PC-9 (cell line): Measurements from ENCODE around the gene BAIAP2L1. TPM values are rescaled to one million over a fixed set of nuclear protein-coding genes. Genes with fewer than 3 reads are reported as not detected.

Experiments
- BruUV-seq: library from RNA; stranded (reverse); fragments of 400-500 nt; replicated peaks from 2 replicates; lab custom pipeline; 2021; lab: Mats Ljungman, UMichigan
- CTCF ChIA-PET: fragments of 300-600 bp; sonication (Branson Sonifier 250); formaldehyde crosslinking; loops from one replicate; lab custom pipeline; 2022; ENCODE audit warnings: antibody characterized with exemption; lab: Charles Lee
- POLR2A ChIA-PET: fragments of 300-600 bp; sonication (Branson Sonifier 250); formaldehyde crosslinking; loops from one replicate; lab custom pipeline; 2022; ENCODE audit warnings: antibody characterized with exemption; ENCODE audit not compliant: unreplicated experiment; lab: Charles Lee
- DNase-seq, 2 experiments: peaks; one replicate each; pipeline versions ENCODE4 v3.0.0 to v3.0.0-alpha.2; 2015 to 2022; ENCODE audit warnings: mixed read lengths in 1 of 2
- H2AFZ ChIP-seq: fragments of 200-600 bp; sonication (generic); 2 replicates; pipeline ENCODE4 v1.8.1; 2017; ENCODE audit warnings: antibody characterized with exemption
- H3F3A ChIP-seq: fragments of 200-600 bp; sonication (generic); 2 replicates; pipeline ENCODE4 v1.8.1; 2017; ENCODE audit warnings: antibody characterized with exemption, mild to moderate bottlenecking, low read depth; ENCODE audit not compliant: insufficient read depth
- H3K27ac ChIP-seq: fragments of 200-600 bp; sonication (generic); 2 replicates; pipeline ENCODE4 v1.6.1; 2016; ENCODE audit warnings: mixed run types
- H3K27me3 ChIP-seq: fragments of 200-600 bp; sonication (generic); 2 replicates; pipeline ENCODE4 v1.6.1; 2016; ENCODE audit warnings: low read depth, mixed run types; ENCODE audit not compliant: insufficient read depth
- H3K36me3 ChIP-seq: fragments of 200-600 bp; sonication (generic); 2 replicates; pipeline ENCODE4 v1.6.1; 2016; ENCODE audit warnings: low read depth, mixed run types
- H3K4me1 ChIP-seq: fragments of 200-600 bp; sonication (generic); replicated peaks from 2 replicates; pipeline ENCODE4 v1.6.1; 2016; ENCODE audit warnings: mixed run types; ENCODE audit not compliant: insufficient read depth
- H3K4me2 ChIP-seq: fragments of 200-600 bp; sonication (generic); 2 replicates; pipeline ENCODE4 v1.6.1; 2017; ENCODE audit warnings: mixed run types
- H3K4me3 ChIP-seq: fragments of 200-600 bp; sonication (generic); 2 replicates; pipeline ENCODE4 v1.6.1; 2016; ENCODE audit warnings: mixed run types
- H3K79me2 ChIP-seq: fragments of 200-600 bp; sonication (generic); 2 replicates; pipeline ENCODE4 v1.6.1; 2017; ENCODE audit warnings: low read depth, mixed run types
- H3K9me2 ChIP-seq: fragments of 200-600 bp; sonication (generic); 2 replicates; pipeline ENCODE4 v1.8.1; 2017; ENCODE audit warnings: mild to moderate bottlenecking; ENCODE audit not compliant: insufficient read depth
- H3K9me3 ChIP-seq: fragments of 200-600 bp; sonication (generic); 2 replicates; pipeline ENCODE4 v1.8.1; 2016; ENCODE audit warnings: low read depth; ENCODE audit not compliant: insufficient read depth
- H4K20me1 ChIP-seq: fragments of 200-600 bp; sonication (generic); 2 replicates; pipeline ENCODE4 v1.8.1; 2017; ENCODE audit not compliant: insufficient read depth
- EZH2 ChIP-seq: fragments of 200-600 bp; sonication (generic); IDR thresholded peaks from 2 replicates; pipeline ENCODE4 v1.8.0; 2017; ENCODE audit warnings: antibody characterized with exemption, low read depth
- intact Hi-C: fragments of 100-400 bp; cut with micrococcal nuclease; formaldehyde crosslinking; loops from one replicate; pipeline ENCODE4 v1.10.0; 2022; ENCODE audit not compliant: unreplicated experiment
- total RNA-seq: library from RNA; stranded (reverse); gene quantifications from 2 replicates; pipeline ENCODE4 v1.2.3, GENCODE V29; 2021
- TF ChIP-seq, protein P1 (sequence below): fragments of 200-600 bp; sonication (generic); conservative IDR thresholded peaks from 2 replicates; pipeline ENCODE4 v1.6.1; 2017; ENCODE audit warnings: mixed run types, antibody characterized with exemption, mild to moderate bottlenecking, moderate library complexity

The BAIAP2L1 gene
- total RNA-seq, 1 experiment from 2014 or later: 89.4 TPM

DNA sequence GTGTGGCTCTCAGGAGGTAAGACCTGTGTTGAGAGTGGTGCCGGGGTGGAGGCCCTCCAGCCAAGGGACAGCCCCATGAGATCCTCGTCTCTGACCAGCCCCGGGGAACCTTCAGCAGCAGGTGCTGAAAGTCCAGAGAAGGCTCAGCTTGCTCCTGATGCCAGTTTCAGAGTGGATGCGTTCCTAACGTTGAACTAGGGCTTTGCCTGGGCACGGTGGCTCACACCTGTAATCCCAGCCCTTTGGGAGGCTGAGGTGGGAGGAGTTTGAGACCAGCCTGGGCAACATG lies 45.7 kb downstream of the BAIAP2L1 start:
- no peak for DNase-seq
- TF ChIP-seq EZH2: no peak
- TF ChIP-seq, protein P1, sequence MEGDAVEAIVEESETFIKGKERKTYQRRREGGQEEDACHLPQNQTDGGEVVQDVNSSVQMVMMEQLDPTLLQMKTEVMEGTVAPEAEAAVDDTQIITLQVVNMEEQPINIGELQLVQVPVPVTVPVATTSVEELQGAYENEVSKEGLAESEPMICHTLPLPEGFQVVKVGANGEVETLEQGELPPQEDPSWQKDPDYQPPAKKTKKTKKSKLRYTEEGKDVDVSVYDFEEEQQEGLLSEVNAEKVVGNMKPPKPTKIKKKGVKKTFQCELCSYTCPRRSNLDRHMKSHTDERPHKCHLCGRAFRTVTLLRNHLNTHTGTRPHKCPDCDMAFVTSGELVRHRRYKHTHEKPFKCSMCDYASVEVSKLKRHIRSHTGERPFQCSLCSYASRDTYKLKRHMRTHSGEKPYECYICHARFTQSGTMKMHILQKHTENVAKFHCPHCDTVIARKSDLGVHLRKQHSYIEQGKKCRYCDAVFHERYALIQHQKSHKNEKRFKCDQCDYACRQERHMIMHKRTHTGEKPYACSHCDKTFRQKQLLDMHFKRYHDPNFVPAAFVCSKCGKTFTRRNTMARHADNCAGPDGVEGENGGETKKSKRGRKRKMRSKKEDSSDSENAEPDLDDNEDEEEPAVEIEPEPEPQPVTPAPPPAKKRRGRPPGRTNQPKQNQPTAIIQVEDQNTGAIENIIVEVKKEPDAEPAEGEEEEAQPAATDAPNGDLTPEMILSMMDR: no peak
- BruUV-seq: no TSS peak
- no peaks in the 10 kb centered on the region for H3K9me2 ChIP-seq
- intact Hi-C loops: loop anchor here (2.0 to 10.0 kb wide), 3 partner anchors 46 to 520 kb away; partner anchors contain the start of genes BAIAP2L1, TMEM130 and TRRAP
- peak overlapping the region; percentile 84 for H3K4me2 ChIP-seq
- H3F3A ChIP-seq: peaks cover 86% of the 10 kb centered on the region
- peaks cover 75% of the 10 kb centered on the region for H3K79me2 ChIP-seq
- peak overlapping the region; percentile 17; the same call in 1 of the 2 replicates for H3K4me3 ChIP-seq
- H3K36me3 ChIP-seq: peaks cover 16% of the 10 kb centered on the region
- CTCF ChIA-PET: interaction anchor here (0.6 to 1.0 kb wide), 3 partner anchors 46 to 523 kb away, joined by 3 to 9 read pairs (median 4); partner anchors contain the start of genes BAIAP2L1 and TRRAP
- no peaks in the 10 kb centered on the region for H3K9me3 ChIP-seq
- H2AFZ ChIP-seq: no peak overlapping the region
- peak overlapping the region; percentile 94 for H3K27ac ChIP-seq
- POLR2A ChIA-PET: no interaction called here
- H3K4me1 ChIP-seq: peaks cover 93% of the 10 kb centered on the region
- H4K20me1 ChIP-seq: no peaks in the 10 kb centered on the region; the same call in 1 of the 2 replicates
- H3K27me3 ChIP-seq: no peaks in the 10 kb centered on the region

DNA sequence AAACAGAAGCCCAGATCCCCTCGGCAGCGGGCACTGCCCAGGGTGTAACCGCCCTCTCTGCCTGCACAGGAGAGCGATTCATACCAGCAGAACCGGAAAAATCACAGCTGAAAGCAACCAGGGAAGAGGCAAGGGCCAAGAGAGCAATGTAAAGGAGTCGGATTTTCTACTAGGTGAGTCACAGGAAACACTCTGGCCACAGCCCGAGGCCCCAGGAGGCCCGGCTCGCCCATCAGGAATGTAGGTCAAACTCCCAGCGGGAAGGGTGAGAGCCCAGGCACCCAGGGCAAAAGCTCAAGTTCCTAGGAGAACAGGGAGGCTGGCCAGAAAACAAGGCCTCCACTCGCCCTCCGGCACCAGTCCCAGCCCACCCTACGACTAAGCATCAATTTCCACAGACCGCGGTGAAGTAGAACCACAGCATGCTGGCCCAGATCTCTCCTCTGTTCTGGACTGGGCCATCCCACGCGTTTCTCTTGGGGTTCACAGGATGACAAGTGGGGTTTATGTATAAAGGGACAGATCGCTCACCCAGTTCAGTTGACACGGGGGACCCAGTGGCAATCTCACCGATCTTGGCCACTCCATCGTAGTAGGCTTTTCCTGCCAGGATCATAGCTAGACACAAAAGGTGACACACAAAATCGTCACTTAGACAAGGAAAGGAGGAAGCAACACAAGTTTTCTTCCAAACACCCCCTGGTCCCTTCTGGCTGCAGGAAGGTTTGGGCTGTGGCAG lies 46.2 kb downstream of the BAIAP2L1 start:
- TF ChIP-seq EZH2: no peak
- TF ChIP-seq, protein P1: no peak
- ChIA-PET POLR2A (interaction anchor here (0.7 kb wide), 1 partner anchor 63 kb away, joined by 4 read pairs; no protein-coding TSS in a partner anchor), CTCF (interaction anchor here (0.6 to 1.0 kb wide), 3 partner anchors 46 to 524 kb away, joined by 3 to 9 read pairs (median 4); partner anchors contain the start of genes BAIAP2L1 and TRRAP)
- Histone ChIP-seq H3K4me2 (peak overlapping the region; percentile 84), H3F3A (peaks cover 86% of the 10 kb centered on the region), H3K36me3 (peaks cover 16% of the 10 kb centered on the region), H3K4me1 (peaks cover 93% of the 10 kb centered on the region), H3K79me2 (peaks cover 77% of the 10 kb centered on the region), H4K20me1 (no peaks in the 10 kb centered on the region; the same call in 1 of the 2 replicates), H3K4me3 (peak overlapping the region; percentile 52), H3K9me2 (no peaks in the 10 kb centered on the region), H3K27ac (peak overlapping the region; percentile 94), H3K27me3 (no peaks in the 10 kb centered on the region), H2AFZ (no peak overlapping the region), H3K9me3 (no peaks in the 10 kb centered on the region)
- peak; percentile 96 to 97 for DNase-seq
- TSS peak; percentile 87 for BruUV-seq
- intact Hi-C loops: loop anchor here (2.0 to 10.0 kb wide), 5 partner anchors 46 to 520 kb away; partner anchors contain the start of genes BAIAP2L1, BRI3, TMEM130 and TRRAP

DNA sequence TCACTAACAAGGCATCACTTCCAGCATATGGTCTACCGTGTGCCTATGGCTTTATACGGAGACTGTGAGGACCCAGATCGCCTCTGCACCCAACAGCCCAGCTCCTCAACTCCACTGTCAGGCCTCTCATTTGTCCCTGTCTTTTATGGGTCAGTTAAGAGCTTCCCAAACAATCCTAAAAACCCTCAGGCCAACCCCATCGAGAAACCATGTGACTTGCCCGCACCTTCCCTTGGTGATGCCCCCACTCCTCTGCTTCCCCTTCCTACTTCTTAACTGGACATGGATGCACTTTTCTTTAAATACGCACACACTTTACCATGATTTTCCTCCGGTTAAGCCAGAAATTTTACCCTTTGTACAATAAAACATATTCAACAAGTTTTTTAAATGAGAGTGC lies 46.8 kb downstream of the BAIAP2L1 start:
- Histone ChIP-seq H3F3A (peaks cover 86% of the 10 kb centered on the region), H3K27ac (peak overlapping the region; percentile 94), H3K27me3 (no peaks in the 10 kb centered on the region), H3K79me2 (peaks cover 77% of the 10 kb centered on the region), H3K36me3 (peaks cover 16% of the 10 kb centered on the region), H3K4me1 (peaks cover 93% of the 10 kb centered on the region), H4K20me1 (no peaks in the 10 kb centered on the region; the same call in 1 of the 2 replicates), H3K9me2 (no peaks in the 10 kb centered on the region), H3K9me3 (no peaks in the 10 kb centered on the region), H3K4me3 (peak overlapping the region; percentile 52), H3K4me2 (peak overlapping the region; percentile 84), H2AFZ (no peak overlapping the region)
- intact Hi-C loops: loop anchor here (2.0 to 10.0 kb wide), 5 partner anchors 47 to 521 kb away; partner anchors contain the start of genes BAIAP2L1, BRI3, TMEM130 and TRRAP
- TF ChIP-seq EZH2: no peak
- TF ChIP-seq, protein P1: no peak
- no TSS peak for BruUV-seq
- POLR2A ChIA-PET: interaction anchor here (0.7 kb wide), 1 partner anchor 64 kb away, joined by 4 read pairs; no protein-coding TSS in a partner anchor
- CTCF ChIA-PET: interaction anchor here (1.0 kb wide), 1 partner anchor 47 kb away, joined by 3 read pairs; the partner anchor contains the start of gene BAIAP2L1
- no peak for DNase-seq
